SKM-1 treated with dmso at 0.1 percent for 144 hours (cell line): Measurements from ENCODE around the gene AFTPH.
A peak's percentile ranks its signal among the peaks of the same experiment; 100 is the strongest.
"Not testable (repeated sequence)": the region's sequence is repeated elsewhere in the genome, so short reads cannot be mapped to it uniquely, and the experiment has no call there.

ENCODE experiments used
- DNase-seq: peaks from one replicate; lab custom pipeline; 2025; ENCODE audit not compliant: unreplicated experiment; lab: John Stamatoyannopoulos, UW

Gene AFTPH

GRCh38 chr2:64492821-64493220 lies 31.3 kb upstream of the AFTPH start:
- DNase-seq = no peak

- DNase-seq = no peak
Measured at GRCh38 chr2:64493788-64494187, 30.3 kb upstream of the AFTPH start.

GRCh38 chr2:64498438-64498837 lies 25.7 kb upstream of the AFTPH start:
- no peak for DNase-seq

GRCh38 chr2:64500549-64500948 lies 23.6 kb upstream of the AFTPH start:
- DNase-seq = no peak

GRCh38 chr2:64501946-64502345 lies 22.2 kb upstream of the AFTPH start:
- no peak for DNase-seq

- no peak for DNase-seq
Measured at GRCh38 chr2:64502860-64503259, 21.3 kb upstream of the AFTPH start.

- DNase-seq = peak; percentile 29
Measured at GRCh38 chr2:64504774-64505720, 19.1 kb upstream of the AFTPH start.

- no peak for DNase-seq
Measured at GRCh38 chr2:64506686-64507085, 17.4 kb upstream of the AFTPH start.

- no peak for DNase-seq
Measured at GRCh38 chr2:64514008-64514407, 10.1 kb upstream of the AFTPH start.

GRCh38 chr2:64515086-64515485 lies 9.0 kb upstream of the AFTPH start:
- DNase-seq = no peak

- DNase-seq = no peak
Measured at GRCh38 chr2:64516651-64517510, 7.2 kb upstream of the AFTPH start.

- no peak for DNase-seq
Measured at GRCh38 chr2:64517511-64517884, 6.6 kb upstream of the AFTPH start.

GRCh38 chr2:64522843-64523428 lies 1.2 kb upstream of the AFTPH start:
- DNase-seq = peak; percentile 78

- DNase-seq = no peak
Measured at GRCh38 chr2:64524604-64525316, 632 bp downstream of the AFTPH start.

- peak; percentile 3 for DNase-seq
Measured at GRCh38 chr2:64525317-64525613, 1.1 kb downstream of the AFTPH start.

GRCh38 chr2:64526034-64526433 lies 1.9 kb downstream of the AFTPH start:
- no peak for DNase-seq

- not testable (repeated sequence) for DNase-seq
Measured at GRCh38 chr2:64530946-64531345, 6.8 kb downstream of the AFTPH start.

GRCh38 chr2:64532030-64532429 lies 7.9 kb downstream of the AFTPH start:
- no peak for DNase-seq

GRCh38 chr2:64533882-64534281 lies 9.8 kb downstream of the AFTPH start:
- DNase-seq = no peak

GRCh38 chr2:64534363-64534762 lies 10.2 kb downstream of the AFTPH start:
- DNase-seq = peak; percentile 3

- no peak for DNase-seq
Measured at GRCh38 chr2:64535024-64535423, 10.9 kb downstream of the AFTPH start.
